Astrocyte (in vitro differentiated cells and primary cell): ENCODE results near the gene PUM2. TPM values are rescaled to one million over a fixed set of nuclear protein-coding genes. Genes with fewer than 3 reads are reported as not detected.

Experiments
- DNase-seq: peaks from one replicate; pipeline ENCODE4 v3.0.0-alpha.2; 2010; ENCODE audit warnings: low read depth
- FAIRE-seq: peaks from 2 replicates; lab custom pipeline; 2011; peaks lifted over from hg19 to GRCh38; lab: Jason Lieb, UNC
- H2AFZ ChIP-seq: 2 replicates; pipeline ENCODE4 v1.6.0; 2012; ENCODE audit warnings: low read depth, low read length, inconsistent platforms
- H3K27ac ChIP-seq: 2 replicates; pipeline ENCODE4 v1.5.1; 2011; ENCODE audit warnings: low read depth, low read length, inconsistent platforms
- H3K27me3 ChIP-seq: 2 replicates; pipeline ENCODE4 v1.6.0; 2011; ENCODE audit warnings: low read length, inconsistent platforms; ENCODE audit not compliant: insufficient read depth
- H3K36me3 ChIP-seq: 2 replicates; pipeline ENCODE4 v1.5.1; 2011; ENCODE audit warnings: low read length, inconsistent platforms; ENCODE audit not compliant: insufficient read depth
- H3K4me1 ChIP-seq: 2 replicates; pipeline ENCODE4 v1.5.1; 2011; ENCODE audit warnings: low read length, inconsistent platforms; ENCODE audit not compliant: insufficient read depth
- H3K4me2 ChIP-seq: 2 replicates; pipeline ENCODE4 v1.6.0; 2012; ENCODE audit warnings: low read length, inconsistent platforms
- H3K4me3 ChIP-seq: 2 replicates; pipeline ENCODE4 v1.5.1; 2011; ENCODE audit warnings: low read depth, mild to moderate bottlenecking, low read length, inconsistent platforms; ENCODE audit not compliant: insufficient read depth
- H3K79me2 ChIP-seq: 2 replicates; pipeline ENCODE4 v1.6.0; 2012; ENCODE audit warnings: mild to moderate bottlenecking, low read length, inconsistent platforms; ENCODE audit not compliant: insufficient read depth
- H3K9ac ChIP-seq: 2 replicates; pipeline ENCODE4 v1.6.0; 2012; ENCODE audit warnings: mild to moderate bottlenecking, low read length, inconsistent platforms
- H3K9me3 ChIP-seq: 2 replicates; pipeline ENCODE4 v1.5.1; 2012; ENCODE audit warnings: low read depth, mild to moderate bottlenecking, low read length, inconsistent platforms; ENCODE audit not compliant: insufficient read depth
- H4K20me1 ChIP-seq: 2 replicates; pipeline ENCODE4 v1.6.0; 2012; ENCODE audit warnings: low read length, inconsistent platforms; ENCODE audit not compliant: insufficient read depth
- H3K27ac Mint-ChIP-seq: one replicate; pipeline ENCODE4 v1.8.0; 2021; ENCODE audit warnings: mild to moderate bottlenecking, mixed read lengths; ENCODE audit not compliant: unreplicated experiment
- H3K27me3 Mint-ChIP-seq: one replicate; pipeline ENCODE4 v1.8.0; 2021; ENCODE audit warnings: low read depth, mixed read lengths; ENCODE audit not compliant: unreplicated experiment
- H3K36me3 Mint-ChIP-seq: one replicate; pipeline ENCODE4 v1.8.0; 2021; ENCODE audit warnings: low read depth, mixed read lengths; ENCODE audit not compliant: unreplicated experiment
- H3K4me1 Mint-ChIP-seq: one replicate; pipeline ENCODE4 v1.8.0; 2021; ENCODE audit warnings: low read depth, mixed read lengths; ENCODE audit not compliant: unreplicated experiment
- H3K4me3 Mint-ChIP-seq: one replicate; pipeline ENCODE4 v1.8.0; 2021; ENCODE audit warnings: mild to moderate bottlenecking, moderate library complexity, mixed read lengths; ENCODE audit not compliant: unreplicated experiment
- H3K9me3 Mint-ChIP-seq: one replicate; pipeline ENCODE4 v1.8.0; 2021; ENCODE audit warnings: mild to moderate bottlenecking, mixed read lengths; ENCODE audit not compliant: unreplicated experiment
- EZH2 ChIP-seq: IDR thresholded peaks from 2 replicates; pipeline ENCODE4 v1.6.1; 2012; ENCODE audit warnings: mild to moderate bottlenecking, low read length, inconsistent platforms; ENCODE audit not compliant: insufficient read depth
- total RNA-seq: library from RNA; stranded (reverse); gene quantifications from 2 replicates; pipeline ENCODE4 v1.2.1, GENCODE V29; 2021
- TF ChIP-seq, protein P1 (sequence below): IDR thresholded peaks from 2 replicates; pipeline ENCODE4 v1.5.1; 2011; ENCODE audit warnings: low read depth, mild to moderate bottlenecking, inconsistent platforms, low read length, moderate library complexity; ENCODE audit not compliant: insufficient read depth

PUM2 gene
- total RNA-seq, 1 donor from 2014 or later = 69.4 TPM

DNA sequence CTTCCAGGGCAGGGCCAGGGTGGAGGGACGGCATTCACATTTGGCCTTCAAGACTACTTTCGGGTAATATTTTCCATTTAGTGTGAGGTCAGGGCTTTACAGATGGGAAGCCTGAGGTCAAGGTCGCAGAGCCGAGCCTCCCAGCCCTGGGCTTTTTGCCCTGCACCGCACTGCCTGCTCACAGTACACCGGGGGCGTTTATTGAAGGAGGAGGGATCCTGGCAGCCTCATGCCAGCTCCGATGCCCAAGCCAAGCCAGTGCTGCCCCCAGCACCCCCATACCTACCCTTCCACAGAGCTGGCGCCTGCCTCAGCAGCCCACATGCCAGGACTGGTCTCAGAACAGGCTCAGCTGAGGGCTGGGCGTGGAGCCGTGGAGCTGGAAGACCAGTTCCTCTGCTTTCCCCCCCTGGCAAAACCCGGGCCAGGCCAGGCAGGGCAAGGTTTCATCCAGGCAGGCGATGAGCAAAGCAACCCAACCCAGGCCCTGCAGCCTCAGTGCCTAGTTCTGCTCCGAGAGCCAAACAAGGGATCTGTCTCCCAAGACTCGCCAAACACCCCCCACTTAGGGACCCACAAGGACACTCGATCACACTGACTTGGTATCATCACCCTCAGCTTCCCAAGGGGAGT lies 137.7 kb downstream of the PUM2 start:
- no peak for TF ChIP-seq EZH2
- TF ChIP-seq, protein P1, sequence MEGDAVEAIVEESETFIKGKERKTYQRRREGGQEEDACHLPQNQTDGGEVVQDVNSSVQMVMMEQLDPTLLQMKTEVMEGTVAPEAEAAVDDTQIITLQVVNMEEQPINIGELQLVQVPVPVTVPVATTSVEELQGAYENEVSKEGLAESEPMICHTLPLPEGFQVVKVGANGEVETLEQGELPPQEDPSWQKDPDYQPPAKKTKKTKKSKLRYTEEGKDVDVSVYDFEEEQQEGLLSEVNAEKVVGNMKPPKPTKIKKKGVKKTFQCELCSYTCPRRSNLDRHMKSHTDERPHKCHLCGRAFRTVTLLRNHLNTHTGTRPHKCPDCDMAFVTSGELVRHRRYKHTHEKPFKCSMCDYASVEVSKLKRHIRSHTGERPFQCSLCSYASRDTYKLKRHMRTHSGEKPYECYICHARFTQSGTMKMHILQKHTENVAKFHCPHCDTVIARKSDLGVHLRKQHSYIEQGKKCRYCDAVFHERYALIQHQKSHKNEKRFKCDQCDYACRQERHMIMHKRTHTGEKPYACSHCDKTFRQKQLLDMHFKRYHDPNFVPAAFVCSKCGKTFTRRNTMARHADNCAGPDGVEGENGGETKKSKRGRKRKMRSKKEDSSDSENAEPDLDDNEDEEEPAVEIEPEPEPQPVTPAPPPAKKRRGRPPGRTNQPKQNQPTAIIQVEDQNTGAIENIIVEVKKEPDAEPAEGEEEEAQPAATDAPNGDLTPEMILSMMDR = no peak
- H3K27ac ChIP-seq = no peak overlapping the region

DNA sequence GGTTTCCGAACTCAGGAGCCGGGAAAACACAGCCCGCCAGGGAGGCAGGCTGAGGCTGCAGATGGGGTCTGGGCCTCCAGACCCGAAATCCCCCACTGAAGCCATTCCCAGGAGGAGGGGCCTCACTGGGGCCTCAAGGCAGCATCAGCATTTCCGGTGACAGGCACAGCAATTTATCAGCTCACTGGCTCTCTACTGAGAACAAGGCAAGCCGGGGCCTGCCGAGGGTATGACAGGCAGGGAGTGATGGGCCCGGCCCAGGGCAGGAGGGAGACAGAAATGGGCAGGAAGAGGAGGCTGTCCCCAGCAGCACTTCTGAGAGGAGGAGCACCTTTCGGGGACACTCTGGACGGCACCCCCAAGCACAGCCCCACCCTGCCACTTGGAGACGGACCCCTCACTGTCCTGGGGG lies 138.2 kb downstream of the PUM2 start:
- Mint-ChIP-seq H3K27ac (no peak overlapping the region), H3K9me3 (no peaks in the 10 kb centered on the region), H3K27me3 (peaks cover 6% of the 10 kb centered on the region), H3K4me3 (no peak overlapping the region), H3K4me1 (no peaks in the 10 kb centered on the region), H3K36me3 (no peaks in the 10 kb centered on the region)
- Histone ChIP-seq H3K27ac (no peak overlapping the region), H3K79me2 (peaks cover 51% of the 10 kb centered on the region), H4K20me1 (peaks cover 23% of the 10 kb centered on the region), H3K36me3 (no peaks in the 10 kb centered on the region), H3K4me3 (no peak overlapping the region), H3K9me3 (no peaks in the 10 kb centered on the region), H3K4me2 (peak overlapping the region; percentile 43), H3K27me3 (no peaks in the 10 kb centered on the region), H3K9ac (peak overlapping the region; percentile 48), H2AFZ (peak overlapping the region; percentile 66), H3K4me1 (peaks cover 8% of the 10 kb centered on the region)
- DNase-seq = peak; percentile 29
- TF ChIP-seq EZH2 = no peak
- TF ChIP-seq, protein P1 = no peak
- FAIRE-seq = no peak

More for the DNA sequence above, 137.7 kb downstream of the PUM2 start:
- H3K27ac Mint-ChIP-seq = no peak overlapping the region
- H3K4me1 Mint-ChIP-seq = no peaks in the 10 kb centered on the region
- H3K36me3 Mint-ChIP-seq = peaks cover 2% of the 10 kb centered on the region
- no peak for FAIRE-seq
- H3K36me3 ChIP-seq = no peaks in the 10 kb centered on the region
- peaks cover 8% of the 10 kb centered on the region for H3K4me1 ChIP-seq
- no peak overlapping the region for H3K4me3 ChIP-seq
- peak overlapping the region; percentile 66 for H2AFZ ChIP-seq
- no peaks in the 10 kb centered on the region for H3K9me3 ChIP-seq
- no peak overlapping the region for H3K4me3 Mint-ChIP-seq
- no peaks in the 10 kb centered on the region for H3K27me3 ChIP-seq
- H3K27me3 Mint-ChIP-seq = peaks cover 6% of the 10 kb centered on the region
- DNase-seq = no peak
- no peaks in the 10 kb centered on the region for H3K9me3 Mint-ChIP-seq
- H3K79me2 ChIP-seq = peaks cover 51% of the 10 kb centered on the region
- H3K9ac ChIP-seq = peak overlapping the region; percentile 48
- peak overlapping the region; percentile 43 for H3K4me2 ChIP-seq
- H4K20me1 ChIP-seq = peaks cover 23% of the 10 kb centered on the region

DNA sequence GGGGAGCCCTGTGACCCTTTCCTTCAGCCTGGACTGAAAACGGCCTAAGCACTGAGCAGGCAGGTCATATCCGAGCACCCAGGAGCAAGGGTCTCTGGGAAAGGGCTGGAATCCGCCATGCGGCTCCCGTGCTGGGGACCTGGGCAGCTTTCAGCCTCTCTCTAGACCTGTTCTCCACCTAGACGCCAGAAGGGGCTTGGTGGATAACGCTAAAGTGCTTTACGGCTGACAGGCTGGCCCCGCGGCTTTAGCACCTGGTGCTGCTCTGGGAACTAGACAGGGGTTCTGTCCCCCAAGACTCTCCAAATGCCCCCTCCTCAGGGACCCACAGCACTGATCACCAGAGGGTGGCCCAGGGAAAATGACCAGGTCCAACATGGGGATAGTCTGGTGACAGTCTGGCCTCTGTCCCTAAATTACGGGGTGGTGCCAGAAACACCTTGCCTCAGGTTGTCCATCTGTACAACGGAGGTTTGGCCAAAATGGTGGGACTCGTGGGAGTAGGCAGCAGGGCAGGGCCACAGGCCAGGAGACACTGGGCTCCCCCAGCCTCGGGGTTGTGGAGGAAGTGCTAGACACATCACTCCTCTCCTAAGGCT lies 138.7 kb downstream of the PUM2 start:
- Mint-ChIP-seq H3K27ac (no peak overlapping the region), H3K4me3 (no peak overlapping the region), H3K27me3 (peaks cover 6% of the 10 kb centered on the region), H3K36me3 (no peaks in the 10 kb centered on the region), H3K9me3 (no peaks in the 10 kb centered on the region), H3K4me1 (peaks cover 3% of the 10 kb centered on the region)
- H3K9me3 ChIP-seq = no peaks in the 10 kb centered on the region
- peaks cover 26% of the 10 kb centered on the region for H4K20me1 ChIP-seq
- peaks cover 8% of the 10 kb centered on the region for H3K4me1 ChIP-seq
- TF ChIP-seq EZH2 = no peak
- TF ChIP-seq, protein P1 = no peak
- no peak overlapping the region for H3K27ac ChIP-seq
- no peak for FAIRE-seq
- H3K27me3 ChIP-seq = no peaks in the 10 kb centered on the region
- no peak overlapping the region for H3K4me2 ChIP-seq
- no peak overlapping the region for H3K9ac ChIP-seq
- peaks cover 46% of the 10 kb centered on the region for H3K79me2 ChIP-seq
- H3K36me3 ChIP-seq = no peaks in the 10 kb centered on the region
- H2AFZ ChIP-seq = peak overlapping the region; percentile 66
- H3K4me3 ChIP-seq = no peak overlapping the region
- DNase-seq = no peak
